NCI-H524 (cell line): Measurements from ENCODE around the gene CDH18.

Experiments
- DNase-seq, 2 experiments: peaks; one replicate each; lab custom pipeline; 2025; lab: John Stamatoyannopoulos, UW

CDH18 gene, protein sequence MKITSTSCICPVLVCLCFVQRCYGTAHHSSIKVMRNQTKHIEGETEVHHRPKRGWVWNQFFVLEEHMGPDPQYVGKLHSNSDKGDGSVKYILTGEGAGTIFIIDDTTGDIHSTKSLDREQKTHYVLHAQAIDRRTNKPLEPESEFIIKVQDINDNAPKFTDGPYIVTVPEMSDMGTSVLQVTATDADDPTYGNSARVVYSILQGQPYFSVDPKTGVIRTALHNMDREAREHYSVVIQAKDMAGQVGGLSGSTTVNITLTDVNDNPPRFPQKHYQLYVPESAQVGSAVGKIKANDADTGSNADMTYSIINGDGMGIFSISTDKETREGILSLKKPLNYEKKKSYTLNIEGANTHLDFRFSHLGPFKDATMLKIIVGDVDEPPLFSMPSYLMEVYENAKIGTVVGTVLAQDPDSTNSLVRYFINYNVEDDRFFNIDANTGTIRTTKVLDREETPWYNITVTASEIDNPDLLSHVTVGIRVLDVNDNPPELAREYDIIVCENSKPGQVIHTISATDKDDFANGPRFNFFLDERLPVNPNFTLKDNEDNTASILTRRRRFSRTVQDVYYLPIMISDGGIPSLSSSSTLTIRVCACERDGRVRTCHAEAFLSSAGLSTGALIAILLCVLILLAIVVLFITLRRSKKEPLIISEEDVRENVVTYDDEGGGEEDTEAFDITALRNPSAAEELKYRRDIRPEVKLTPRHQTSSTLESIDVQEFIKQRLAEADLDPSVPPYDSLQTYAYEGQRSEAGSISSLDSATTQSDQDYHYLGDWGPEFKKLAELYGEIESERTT

GRCh38 chr5:19987612-19988361 lies at the start of gene CDH18:
TSS of gene CDH18 (minus strand) at chr5:19988200. CDS start at chr5:19838986, 149,214 bp downstream.
- peak; percentile 85 to 90 for DNase-seq

GRCh38 chr5:20034717-20035116 lies 46.7 kb upstream of the CDH18 start:
- no peak for DNase-seq

GRCh38 chr5:20033881-20034280 lies 45.9 kb upstream of the CDH18 start:
- peak; percentile 6 to 61 for DNase-seq

GRCh38 chr5:20032896-20033295 lies 44.9 kb upstream of the CDH18 start:
- DNase-seq = no peak

GRCh38 chr5:20030125-20030524 lies 42.1 kb upstream of the CDH18 start:
- no peak for DNase-seq

DNA sequence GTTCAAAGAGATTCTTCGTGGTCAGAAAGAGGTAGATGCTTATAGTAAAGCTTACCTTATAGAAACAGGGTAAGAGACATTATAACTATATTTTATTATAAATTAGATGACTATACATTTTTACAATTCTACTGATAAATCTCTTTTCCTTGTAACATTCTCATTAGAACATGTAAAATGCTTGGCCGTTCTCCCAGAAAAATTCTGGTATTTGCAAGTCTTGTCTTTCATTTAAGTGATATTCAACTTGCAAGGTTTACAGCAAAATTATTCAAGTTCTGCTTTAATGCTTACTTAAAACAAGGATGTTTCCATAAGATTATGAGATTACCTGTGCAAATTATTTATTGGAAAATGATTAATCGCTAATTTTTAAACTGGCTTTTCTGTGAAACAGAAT lies 41.3 kb upstream of the CDH18 start:
- no peak for DNase-seq

GRCh38 chr5:20028506-20028905 lies 40.5 kb upstream of the CDH18 start:
- no peak for DNase-seq

DNA sequence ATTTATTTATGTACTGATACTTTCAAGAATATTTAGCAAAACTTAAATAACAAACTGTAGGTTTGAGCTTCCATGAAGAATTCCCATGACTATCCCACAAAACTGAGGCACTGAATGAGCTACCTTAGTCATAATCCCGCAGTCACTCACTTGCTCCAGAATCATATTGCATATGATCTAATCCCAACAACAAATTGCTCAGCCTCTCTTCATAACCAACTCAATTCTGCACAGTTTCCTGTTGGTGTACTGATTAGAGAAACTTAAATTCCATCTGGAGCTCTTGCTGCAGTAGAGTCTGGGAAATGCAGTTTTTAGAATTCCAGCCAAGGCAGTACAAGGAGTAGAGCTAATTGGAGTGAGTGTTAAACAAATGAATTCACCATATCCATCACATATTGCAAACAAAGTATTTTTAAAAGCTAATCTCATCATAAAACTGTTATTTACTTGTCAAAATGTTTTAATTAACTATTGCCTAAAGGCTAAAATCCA lies 35.7 kb upstream of the CDH18 start:
- DNase-seq = no peak

- no peak for DNase-seq
Observed at GRCh38 chr5:20020247-20020646, 32.2 kb upstream of the CDH18 start.

DNA sequence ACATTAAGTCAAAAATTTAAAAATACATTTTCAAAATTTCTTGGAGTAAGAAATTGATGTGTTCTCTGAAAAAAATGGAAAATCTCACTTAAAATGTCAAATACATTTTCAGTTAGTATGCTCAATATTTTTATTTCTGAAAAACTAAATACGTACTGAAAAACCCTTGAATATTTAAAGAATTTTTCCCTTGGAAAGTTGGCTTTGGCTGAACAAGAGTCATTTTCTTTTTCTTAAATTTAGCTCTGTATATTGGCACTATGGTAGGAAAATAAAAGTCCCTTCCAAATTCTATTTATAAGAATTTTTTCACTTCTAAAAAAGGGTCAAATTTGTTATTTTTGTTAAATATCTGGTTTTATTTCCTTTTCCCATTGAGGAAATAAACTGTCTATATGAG lies 29.0 kb upstream of the CDH18 start:
- DNase-seq = no peak

- no peak for DNase-seq
Observed at GRCh38 chr5:20000416-20000815, 12.4 kb upstream of the CDH18 start.

- DNase-seq = peak; percentile 59 to 68
Observed at GRCh38 chr5:19988457-19988856, 457 bp upstream of the CDH18 start.

GRCh38 chr5:19986806-19987205 lies 1.2 kb downstream of the CDH18 start:
- DNase-seq = no peak

DNA sequence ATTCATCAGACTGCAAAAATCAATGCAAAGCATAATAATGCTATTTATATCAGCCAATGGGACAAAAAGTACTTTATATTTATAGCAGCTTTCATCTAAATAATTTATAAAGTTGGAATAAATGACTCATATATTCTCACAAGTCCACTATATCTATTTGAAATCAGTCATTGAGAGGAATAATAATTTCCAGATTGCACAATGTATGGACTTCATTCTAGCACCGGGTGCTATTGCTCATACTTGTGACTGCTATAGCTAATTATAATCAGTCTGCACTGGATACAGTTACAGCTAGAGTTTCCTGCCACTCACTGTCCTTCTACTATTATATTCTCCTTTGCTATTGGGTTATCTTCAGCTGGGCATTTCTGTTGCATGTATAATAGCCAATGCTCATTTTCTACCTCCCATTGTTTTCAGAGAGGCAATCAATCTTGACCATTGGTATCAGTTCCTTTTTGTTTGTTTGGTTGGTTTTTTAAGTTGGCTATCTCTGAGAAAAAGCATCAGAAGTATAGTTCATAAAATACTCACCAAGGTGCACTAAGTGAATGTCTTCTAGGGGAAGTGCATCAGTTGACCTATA lies 1.9 kb downstream of the CDH18 start:
- peak in 1 of 2 experiments; percentile 35 for DNase-seq

DNA sequence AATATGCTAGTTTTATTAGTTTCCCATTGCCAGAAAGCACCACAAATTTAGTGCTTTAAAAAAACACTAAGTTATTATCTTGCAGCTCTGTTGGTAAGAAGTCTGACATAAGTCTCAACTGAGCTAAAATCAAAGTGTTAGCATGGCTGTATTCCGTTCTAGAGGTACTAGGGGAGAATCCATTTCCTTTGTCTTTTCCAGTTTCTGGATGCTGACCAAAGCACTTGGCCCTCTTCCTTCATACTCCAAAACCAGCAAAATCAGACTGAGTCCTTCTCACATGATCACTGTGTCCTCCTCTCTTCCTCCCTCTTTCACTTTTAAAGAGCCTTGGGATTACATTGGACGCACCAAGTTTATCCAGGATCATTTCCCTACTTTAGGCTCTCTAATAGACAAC lies 9.5 kb downstream of the CDH18 start:
- peak in 1 of 2 experiments; percentile 38 for DNase-seq

GRCh38 chr5:19977099-19977498 lies 10.9 kb downstream of the CDH18 start:
- DNase-seq = peak; percentile 56 to 83

- no peak for DNase-seq
Observed at GRCh38 chr5:19975795-19976194, 12.2 kb downstream of the CDH18 start.

GRCh38 chr5:19960451-19960850 lies 27.5 kb downstream of the CDH18 start:
- no peak for DNase-seq

DNA sequence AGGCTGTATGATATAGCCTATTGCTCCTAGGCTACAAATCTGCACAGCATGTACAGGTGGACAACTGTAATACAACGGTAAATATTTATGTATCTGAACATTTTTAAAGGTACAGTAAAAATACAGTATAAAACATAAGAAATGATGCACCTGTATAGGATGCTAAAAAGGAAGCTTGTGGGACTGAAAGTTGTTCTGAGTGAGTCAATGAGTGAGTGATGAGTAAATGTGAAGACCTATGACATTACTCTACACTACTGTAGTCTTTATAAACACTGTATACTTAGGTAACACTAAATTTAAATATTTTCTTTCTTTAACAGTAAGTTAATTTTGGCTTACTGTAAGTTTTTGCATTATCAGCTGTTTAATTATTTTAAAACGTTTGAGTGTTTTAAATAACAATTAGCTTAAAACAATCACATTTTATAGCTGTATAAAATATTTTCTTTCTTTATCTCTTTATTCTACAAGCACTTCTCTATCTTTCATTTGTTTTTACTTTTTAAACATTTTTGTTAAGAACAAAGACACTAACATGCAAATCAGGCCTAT lies 28.1 kb downstream of the CDH18 start:
- DNase-seq = no peak

GRCh38 chr5:19950897-19951296 lies 37.1 kb downstream of the CDH18 start:
- no peak for DNase-seq

DNA sequence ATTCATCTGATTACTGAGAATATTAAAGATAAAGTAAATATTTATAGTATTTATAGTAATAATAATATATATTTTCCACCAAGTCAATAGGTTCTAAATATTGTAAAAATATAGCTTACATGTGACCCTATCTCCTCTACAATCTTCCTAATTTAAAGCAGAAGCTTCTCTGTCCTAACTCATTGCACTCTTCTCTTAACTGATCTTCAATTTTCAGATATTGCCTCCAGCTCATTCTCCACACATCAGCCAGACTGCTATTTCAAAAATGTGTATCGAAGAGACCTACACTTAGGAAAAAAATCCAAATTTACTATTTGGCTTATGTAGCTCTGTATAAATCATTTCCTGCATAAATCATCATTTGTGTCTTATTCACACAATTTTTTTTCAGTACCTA lies 47.8 kb downstream of the CDH18 start:
- no peak for DNase-seq

DNA sequence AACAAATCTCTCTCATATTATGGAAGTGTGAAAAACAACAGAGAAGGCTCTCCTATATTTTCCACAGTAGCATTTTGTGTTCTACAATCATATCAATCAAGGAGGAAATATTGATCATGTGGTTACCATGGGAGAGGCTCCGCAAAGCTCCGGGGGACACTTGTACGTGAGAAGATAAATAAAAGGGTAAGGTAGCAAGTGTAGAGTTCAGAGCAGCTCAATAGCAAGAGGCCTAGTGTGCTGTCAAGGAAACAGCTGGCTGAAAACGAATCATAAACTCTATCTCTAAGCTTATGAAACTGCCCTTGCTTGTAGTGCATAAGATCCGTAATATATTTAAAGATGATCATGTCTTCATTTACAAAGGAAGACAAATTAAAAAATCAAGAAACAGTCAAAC lies 57.5 kb downstream of the CDH18 start:
- DNase-seq = no peak
